HG03066 (cell line): ENCODE data around the gene HOXA5.

Experiments used
- ATAC-seq: cut with Tn5 transposase; IDR thresholded peaks from one replicate; pipeline ENCODE4 v1.9.1; 2021; ENCODE audit warnings: low read depth; ENCODE audit not compliant: unreplicated experiment

The HOXA5 gene

DNA sequence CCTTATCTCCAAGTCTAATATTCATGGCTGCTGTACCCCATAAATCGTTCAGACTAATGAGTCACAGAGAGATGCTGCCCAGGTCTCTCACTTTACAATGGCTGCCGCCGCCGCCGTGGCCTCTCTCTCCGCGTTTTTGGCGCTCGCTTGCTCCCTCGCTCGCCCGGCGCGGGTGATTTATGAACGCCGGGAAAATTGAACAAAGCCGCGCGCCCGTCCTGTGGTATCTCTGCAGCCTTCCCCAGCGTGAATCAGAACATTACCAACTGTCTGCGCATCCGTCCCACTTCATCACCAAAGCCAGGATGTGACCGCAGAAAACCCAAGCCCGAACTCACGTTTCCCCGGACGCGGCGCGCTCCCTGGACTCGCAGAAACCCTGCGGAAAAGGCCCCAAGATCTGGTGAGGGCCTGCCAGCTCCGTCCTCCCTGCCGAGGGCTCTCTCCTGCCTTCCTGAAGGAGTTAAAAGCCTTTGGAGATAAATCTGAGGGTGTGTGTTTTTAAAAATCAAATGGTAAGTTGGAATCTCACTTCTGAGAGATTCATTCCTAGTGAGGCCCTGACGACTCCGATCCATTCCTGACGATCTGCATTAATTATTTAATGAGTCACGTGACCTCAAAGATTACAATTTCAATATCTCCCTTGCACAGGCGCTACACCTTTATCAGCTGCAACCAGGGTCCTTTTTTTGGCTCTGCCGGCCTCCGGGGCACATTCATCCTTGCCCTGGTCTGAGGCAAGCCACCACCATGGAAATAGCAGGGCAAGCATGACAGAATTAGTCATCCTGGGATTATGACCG is 19.2 kb downstream of the HOXA5 start:
- no peak for ATAC-seq

DNA sequence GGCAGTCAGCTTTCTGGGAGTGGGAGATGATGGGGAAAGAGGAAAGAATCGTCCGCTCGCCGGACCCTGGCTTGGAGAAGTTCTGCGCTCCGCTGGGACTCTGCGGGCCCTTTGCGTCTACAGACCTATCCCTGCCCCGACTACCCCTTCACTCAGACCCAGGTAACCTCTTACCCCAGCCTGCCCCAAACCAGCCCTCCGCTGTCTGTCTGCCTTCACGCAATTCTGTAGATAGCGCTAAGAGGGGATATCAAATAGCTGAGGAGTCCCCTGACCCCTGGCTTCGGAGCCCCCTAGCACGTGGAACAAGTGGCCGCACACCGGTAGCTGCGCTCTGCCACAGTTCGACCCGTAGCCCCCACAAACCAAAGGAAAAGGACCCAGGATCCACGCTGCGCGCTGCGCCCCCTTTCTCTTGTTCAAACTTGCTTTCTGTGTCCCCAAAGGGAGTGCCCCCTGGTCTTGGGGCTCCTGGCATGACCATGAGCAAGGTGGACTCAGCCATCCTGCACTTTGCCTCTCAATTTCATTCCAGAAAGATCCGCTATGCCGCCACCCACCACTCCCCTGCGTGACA is 19.9 kb downstream of the HOXA5 start:
- no peak for ATAC-seq

DNA sequence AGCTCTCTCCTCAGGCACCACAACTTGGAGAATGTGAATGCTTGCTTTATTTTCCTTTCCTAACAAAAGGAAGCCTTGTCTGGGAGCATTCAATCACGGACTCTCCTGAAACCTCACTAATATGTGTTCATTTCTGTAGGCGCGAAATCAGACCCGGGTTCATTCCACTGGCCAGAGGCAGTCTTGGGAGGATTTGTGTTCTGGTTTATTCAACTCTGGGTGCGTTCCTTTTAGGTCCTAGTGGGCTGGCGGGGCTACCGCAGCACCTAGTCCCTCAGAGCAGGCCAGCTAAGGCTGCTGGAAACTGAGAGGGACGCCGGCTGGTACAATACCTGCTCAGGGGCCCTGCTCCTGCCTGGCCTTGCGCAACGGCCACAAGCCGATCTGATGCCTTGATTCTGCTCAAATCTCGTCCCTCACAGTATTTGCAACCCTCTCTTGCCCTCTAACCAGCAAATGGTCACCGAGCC is 20.4 kb downstream of the HOXA5 start:
- no peak for ATAC-seq

DNA sequence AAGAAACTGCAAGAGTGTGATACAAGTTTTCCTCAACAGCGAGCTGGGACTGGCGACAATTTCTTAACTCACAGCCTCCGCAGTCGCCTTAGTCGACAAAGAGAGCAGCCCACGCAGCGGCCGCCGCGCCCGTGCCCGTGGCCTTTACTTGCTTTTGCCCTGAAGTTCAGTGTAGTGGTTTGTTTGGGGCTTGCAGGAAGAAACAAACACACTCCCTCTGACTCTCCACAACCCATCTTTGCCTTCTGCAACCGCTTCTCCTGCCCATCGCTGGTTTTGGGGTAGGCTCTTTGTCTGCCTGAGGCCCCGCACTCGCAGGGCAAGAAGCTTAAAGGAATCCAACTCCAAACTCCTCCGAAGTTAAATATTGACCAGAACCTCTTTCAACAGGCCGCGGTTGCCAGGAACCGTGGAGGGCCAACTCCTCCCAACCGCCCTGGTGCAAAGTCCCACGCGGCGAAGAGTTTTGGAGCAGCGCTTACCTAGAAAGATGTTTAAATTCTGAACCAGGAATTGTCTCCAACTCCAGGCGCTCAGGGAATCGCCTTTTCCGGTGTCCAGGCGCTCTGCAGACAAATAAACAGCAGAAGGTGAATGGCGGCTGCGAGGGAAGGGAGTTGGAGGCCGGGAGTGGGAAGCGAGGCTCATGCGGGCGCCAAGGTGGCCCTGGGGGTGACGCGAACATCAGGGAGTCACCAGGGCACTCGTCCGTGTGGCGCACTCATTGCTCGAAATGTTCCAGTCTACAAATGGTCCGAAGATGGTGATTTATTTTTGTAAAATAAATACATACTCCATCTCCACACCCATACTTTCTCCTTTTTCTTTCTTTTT is 21.2 kb downstream of the HOXA5 start:
- ATAC-seq: no peak

DNA sequence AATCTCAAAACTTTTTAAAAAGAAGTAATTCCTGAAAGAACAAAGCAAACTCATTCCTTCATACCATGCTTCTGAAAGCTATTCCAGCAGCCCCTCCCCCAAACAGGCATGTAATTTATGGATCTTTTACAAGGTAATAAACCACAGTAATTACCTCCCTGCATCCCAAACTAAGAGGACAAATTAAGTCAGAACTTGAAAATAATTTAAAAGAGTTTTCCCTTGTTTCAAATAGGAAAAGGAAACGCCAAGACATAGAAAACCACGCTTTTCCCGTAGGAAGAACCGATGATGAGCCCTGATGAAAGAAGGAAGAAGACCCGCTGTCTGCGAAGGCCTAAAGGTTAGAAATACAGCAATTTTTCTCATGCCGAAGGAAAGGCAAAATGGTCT is 21.8 kb downstream of the HOXA5 start:
- no peak for ATAC-seq

DNA sequence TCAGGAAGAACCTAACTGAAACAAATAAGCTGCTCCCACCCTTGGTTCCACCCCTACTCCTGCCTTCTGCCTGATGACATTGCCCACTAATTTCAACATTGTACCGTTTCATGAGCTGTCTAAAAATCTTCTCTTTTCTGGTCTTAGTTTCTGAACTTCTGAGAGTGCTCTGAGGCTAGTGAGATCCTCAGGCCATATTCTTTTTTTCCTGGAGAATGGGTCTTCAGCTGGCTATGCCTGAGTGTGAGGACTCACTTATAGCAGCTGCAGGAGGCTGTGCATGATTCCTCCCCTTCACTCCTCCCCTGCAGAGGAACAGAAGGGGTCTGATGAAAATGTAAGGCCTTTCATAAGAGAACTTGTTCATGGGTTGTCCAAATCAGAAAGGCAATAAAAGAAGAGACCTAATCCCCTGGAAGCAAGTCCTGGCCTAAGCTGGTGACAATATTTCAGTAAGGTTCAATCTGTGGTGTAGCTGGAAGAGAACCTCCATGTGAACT is 24.0 kb downstream of the HOXA5 start:
- ATAC-seq: no peak

DNA sequence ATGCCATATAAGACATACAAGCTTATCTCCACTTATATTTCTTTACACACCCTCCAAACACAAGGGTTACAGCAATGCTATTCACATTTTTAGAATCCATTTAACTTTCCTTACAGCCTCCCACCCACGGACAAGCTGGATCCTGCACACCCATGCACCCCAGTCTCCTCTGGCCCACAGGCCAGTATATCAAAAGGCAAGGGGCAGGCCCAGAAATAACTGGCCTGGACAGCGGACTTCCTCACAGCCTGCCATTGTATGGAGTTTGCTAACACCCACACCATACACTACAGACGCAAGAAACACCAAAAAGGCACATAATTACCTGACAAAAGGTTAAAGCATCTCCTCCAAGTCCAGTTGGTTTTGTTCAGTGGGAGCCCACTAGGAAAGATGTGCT is 24.9 kb downstream of the HOXA5 start:
- no peak for ATAC-seq

DNA sequence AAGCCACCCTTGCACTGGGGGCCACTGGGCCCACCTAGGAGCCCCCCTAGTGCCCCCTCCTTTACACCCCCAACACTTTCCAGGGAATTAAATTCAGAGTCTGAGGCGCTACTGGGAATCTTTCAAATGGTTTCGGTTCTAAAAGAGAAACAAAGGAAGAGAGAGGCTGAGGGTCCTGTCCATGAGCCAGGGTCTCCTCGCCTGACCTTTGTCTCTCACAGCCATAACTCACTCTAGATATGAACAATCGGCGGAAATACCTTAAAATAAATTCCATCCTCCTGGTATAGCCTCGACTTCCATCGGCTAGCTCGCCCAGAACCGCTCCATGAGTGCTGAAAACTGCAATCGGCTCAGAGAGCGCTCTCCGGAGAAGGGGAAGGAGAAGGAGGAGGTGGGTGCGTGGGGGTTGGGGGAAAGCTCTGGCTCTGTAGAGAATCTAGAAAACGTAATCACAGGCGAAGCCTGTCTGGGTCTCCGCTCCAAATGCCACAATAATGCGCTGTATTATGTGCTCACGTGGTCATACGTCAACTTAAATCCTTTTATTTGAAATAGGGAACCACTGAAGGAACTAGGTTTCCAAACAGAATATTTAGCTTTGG is 25.5 kb downstream of the HOXA5 start:
- no peak for ATAC-seq

DNA sequence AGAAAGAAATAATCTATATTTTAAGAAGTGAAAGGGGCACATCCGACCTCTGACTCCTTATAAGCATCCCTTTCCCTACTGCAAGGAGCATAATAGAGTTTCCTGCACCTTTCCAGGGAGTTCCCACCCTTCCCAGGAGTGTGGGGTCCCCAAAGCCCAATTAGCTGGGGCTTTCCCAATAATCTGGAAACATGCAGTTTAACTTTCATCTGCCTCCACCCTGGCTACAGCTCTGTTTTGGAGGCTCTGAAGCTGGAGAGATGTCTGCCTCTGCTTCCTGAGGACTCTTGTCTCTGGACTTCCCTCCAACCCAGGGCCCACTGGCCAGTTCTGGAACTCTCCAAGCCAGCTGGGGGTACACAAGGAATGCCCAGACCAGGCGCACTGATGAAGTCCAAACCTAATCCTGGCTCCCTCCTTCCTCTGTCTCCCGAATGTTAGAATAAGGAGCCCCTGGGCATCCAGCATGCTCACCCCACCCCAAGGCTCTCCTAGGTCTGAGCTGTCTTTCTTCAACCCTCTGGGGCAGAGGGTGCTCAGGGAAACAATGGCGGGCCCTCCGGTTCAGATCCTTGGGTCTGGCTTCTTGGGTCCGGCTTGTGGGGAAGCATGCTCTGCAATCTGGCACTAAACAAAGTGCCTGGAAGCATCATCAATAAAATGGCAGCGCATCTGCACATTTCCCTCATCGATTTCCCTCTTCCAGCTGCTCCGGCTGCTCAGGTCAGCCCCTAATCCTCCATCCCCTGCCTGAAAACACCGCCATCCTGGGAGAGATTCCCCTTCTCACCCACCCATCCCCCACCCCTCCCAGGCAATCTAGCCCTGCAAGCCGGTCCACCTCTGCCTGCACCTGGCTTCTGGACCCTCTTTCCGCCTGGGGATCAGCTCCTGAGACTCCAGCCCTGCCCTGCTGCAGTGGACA is 26.3 kb downstream of the HOXA5 start:
- no peak for ATAC-seq

DNA sequence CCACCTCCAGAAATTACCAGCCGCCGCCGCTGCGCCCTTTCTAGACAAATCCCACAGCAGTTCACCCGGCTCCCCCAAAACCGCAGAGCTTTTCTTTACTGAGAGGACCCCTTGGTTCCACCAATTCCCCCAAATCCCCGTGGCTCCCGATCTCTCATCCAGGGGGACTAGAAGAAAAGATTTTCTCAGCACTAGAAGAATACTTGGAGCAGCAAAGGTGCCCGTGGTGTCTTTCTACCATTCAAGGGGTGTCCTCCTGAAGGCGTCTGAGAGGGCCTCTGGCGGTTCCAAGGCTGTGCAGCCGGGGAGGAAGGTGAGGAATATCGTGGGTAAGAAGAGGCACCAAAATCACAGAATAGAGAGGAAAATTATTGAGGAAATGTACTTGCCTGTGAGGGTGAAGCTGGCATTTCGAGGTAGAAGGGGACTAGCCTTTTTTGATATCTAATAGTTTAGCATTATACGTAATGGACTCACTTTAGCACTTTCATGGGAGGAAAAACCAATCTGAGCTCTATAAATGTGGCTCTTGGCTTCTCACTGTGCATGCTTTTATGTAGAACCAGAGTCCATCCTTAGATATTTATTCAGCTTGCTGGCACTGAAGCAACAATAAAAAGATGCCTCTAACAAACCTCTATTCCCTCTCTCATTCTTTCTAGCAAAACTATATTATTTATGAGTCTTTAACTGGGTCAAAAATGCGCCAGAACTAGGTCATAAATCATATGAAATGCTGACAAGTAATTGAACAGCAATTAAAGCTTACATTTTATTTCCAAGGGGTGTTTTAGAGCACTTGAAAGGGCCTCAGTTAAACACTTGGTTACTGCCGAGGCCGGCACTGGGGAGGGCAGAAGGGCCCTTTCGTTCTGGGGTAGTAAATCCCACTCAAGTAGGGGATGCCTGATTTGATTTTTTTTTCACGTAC is 27.2 kb downstream of the HOXA5 start:
- no peak for ATAC-seq

DNA sequence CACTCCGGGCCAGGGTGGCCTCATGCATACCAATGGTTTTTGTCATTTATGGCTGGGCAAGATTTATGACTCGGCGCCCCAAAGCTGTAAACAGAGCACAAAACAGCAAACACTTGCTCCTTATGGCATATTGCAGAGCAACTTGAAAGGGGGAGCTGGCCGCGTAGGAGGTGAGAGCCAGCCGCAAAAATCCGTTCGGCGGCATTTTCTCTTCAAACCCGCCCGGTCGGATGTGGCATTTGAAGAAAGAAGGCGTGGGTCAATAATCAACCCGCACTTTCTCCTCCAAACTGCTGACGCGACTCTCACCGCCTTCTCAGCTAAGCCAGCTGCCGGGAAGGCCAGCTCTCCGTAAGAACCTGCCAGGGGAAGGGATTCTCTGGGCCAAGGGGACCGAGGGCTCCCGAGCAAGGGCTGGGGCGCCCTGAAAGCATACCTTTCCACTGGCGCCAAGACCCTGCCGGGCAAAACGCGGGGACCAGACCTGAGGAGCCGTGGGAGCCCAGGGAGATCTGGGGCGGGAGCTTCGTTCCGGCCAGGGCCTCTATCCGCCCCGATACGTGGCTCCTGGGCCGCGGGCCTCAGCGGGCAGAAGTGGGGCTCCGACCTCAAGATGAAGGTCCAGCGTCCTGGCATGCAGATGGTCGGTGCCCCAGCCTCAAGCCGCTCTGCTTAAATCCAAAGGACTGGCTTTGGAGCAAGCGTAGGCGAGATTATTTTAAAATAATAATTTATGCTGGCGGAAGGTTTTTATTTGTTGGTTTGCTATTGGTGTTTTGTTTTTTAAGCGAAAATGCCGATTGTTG is 28.1 kb downstream of the HOXA5 start:
- no peak for ATAC-seq

DNA sequence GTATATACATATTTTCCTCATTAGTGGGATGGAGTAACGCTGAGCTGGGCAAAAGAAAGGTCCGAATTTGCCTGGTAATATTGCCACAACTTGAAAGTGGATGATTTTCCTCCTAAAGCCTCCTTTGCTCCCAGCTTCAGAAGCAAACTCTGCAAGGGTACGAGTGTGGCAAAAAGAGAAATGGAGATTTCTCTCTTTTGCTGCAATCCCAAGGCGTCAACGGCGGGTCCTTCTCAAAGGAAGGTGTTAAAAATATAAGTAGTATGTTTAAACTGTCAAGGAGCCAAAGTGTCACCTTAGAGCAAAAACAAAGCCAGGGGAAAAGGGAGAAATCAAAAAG is 28.6 kb downstream of the HOXA5 start:
- no peak for ATAC-seq

DNA sequence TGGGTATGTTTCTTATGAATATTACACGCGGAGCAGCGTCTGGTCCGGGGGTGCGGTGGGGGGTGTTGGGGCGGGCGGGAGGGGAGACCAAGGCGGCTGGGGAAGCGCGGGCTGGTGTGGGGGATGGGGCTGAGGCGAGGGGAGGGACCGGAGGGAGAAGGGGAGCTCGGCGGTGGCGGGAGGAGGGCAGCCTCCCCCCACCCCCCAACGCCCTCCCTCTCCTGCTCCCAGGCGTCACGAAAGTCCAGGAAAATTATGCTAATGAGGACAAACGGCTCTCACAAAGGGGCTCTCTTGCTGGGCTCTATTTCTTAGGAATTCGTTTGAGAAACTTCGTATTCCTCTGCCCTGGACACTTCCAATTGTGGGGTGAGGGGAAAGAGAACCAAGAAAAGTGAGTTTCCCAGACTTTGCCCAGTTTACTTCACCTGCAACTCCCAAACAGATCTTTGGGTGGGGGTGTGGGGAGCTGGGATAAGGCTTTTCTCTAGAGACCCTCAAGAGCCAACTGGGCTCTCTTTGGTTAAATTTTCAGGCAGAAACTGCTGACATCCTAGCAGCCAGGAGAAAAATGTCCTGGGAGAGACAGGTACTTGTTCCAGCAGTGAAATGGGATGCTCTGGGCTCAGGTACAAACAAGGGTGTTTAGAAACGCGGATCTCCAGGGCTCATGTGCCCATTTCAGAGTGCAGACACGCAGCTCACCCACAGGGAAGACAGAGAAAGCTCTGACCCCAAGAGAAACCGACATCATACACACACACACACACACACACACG is 29.3 kb downstream of the HOXA5 start:
- ATAC-seq: no peak

DNA sequence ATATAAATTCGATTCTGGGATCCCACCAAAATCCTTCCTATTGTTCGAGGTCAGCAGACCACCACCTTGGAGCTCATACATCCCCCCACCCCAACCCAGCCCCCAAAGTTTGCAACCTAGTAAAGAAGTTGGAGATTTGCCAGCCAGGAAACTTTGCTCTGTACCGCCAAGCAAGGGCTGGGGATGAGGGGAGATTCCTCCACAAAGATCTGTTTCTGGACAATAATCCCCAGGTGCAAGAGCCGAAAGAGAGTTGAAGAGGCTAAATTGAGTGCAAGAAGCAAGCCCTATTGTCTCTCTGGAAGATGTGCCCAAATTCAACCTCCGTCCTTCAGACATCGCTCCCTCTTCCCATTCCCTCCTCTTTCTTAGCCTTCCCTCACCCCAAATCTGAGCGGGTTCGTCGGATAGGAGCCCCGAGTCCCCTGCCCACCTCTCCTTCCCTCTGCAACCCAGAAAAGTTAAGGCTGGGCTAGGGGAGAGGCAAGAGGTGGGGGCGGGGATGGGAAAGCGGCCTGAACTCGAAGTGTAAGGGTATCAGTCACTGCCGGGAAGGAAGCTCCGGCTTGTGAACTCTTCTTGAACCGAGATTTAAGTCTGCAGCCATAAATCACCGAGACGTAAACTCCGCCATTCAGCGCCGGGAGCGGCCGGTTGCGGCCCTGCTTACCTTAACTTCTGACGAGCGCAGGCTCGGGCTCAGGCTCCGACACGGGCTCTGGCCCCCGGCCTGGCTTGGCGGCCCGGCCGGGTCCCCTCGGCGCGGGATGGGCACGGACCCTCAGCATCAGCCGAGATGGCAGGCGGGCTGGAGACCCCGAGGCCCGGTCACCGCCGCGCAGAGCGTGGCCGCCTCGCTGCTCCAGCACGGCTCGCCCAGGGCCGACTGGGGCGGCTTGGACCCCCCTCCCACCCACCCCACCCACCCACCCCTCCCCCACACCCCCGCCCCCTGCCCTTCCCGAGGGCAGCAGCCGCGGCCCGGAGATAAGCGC is 30.2 kb downstream of the HOXA5 start:
- ATAC-seq: no peak

DNA sequence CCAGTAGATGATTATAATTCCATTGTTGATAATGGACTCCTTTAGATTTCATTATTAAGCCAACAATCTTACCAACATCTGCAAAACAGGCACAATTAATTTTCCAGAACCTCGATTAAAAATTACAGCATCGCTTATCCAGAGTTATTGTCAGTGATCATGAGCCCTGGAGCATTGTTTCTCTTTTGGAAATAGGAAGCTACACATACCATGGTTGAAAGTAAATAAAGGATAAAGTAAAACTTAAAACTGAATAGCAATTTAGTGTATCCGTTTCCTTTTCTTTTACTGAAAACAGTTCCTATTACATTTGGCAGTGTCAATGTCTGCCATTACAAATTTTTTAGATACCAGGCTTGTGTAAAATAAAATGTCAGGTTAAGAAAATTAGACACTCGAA is 31.1 kb downstream of the HOXA5 start:
- no peak for ATAC-seq

DNA sequence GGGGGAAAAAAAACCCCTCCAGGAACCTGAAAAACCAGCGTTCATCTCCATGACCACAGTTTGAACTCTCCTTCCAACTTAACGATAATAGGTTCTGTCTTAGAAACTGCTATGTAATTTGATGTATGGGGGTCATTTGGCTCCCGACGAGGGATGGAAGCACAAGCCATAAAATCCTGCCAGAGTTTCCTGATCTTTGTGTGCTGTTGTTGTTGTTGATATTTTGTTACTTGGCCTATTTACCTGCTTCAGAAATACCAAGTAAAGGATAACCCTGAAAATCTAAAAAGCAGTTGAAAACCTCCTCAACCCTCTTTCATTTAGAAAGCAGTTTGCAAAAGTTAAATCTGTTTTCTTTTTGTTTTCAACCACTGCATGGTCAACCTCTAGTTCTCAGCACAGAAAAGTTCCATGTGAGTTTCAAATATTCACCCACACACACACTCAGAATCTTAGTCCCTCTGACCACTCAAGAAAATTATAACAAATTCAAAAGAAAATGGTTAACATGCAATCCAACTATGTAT is 31.7 kb downstream of the HOXA5 start:
- no peak for ATAC-seq
